K562 (cell line): ENCODE data around the gene RAI14. TPM values are rescaled to one million over a fixed set of nuclear protein-coding genes. Genes with fewer than 3 reads are reported as not detected.

Source experiments
- BACH1 ChIP-seq: fragments of 200-800 bp; sonication (Bioruptor generic); IDR thresholded peaks from 2 replicates; pipeline ENCODE4 v1.6.1; 2016; ENCODE audit warnings: missing genetic modification characterization, missing compliant biosample characterization
- HMGN3 ChIP-seq: IDR thresholded peaks from 2 replicates; pipeline ENCODE4 v1.6.1; 2011; ENCODE audit warnings: borderline replicate concordance, low read depth, mild to moderate bottlenecking, mixed read lengths, low read length; ENCODE audit not compliant: insufficient read length; ENCODE audit errors: extremely low read depth
- MAFF ChIP-seq: IDR thresholded peaks from 2 replicates; pipeline ENCODE4 v1.6.1; 2012; ENCODE audit warnings: low read length, improper control_type of control experiment
- NR1H2 ChIP-seq: sonication (generic); formaldehyde crosslinking; IDR thresholded peaks from 2 replicates; pipeline ENCODE4 v1.4.0; 2020; ENCODE audit warnings: mild to moderate bottlenecking, missing genetic modification reagents
- NRF1 ChIP-seq, 2 experiments: fragments of 450-650 bp; IDR thresholded peaks in 1 of 2; conservative IDR thresholded peaks in 1 of 2; 2 replicates each; pipeline ENCODE4 v1.6.1; 2014; ENCODE audit warnings: mild to moderate bottlenecking in 2 of 2
- PHTF2 ChIP-seq: fragments of 250-450 bp; sonication (Bioruptor Pico); IDR thresholded peaks from 2 replicates; pipeline ENCODE4 v1.5.0; 2021; ENCODE audit warnings: mild to moderate bottlenecking
- PRDM10 ChIP-seq: fragments of 450-650 bp; IDR thresholded peaks from 2 replicates; pipeline ENCODE4 v1.6.1; 2018; ENCODE audit not compliant: partially characterized antibody
- PRPF4 ChIP-seq: fragments of 200-400 bp; formaldehyde crosslinking; IDR thresholded peaks from one replicate; pipeline ENCODE4 v1.6.1; 2017; ENCODE audit warnings: low read length, low read depth, mild to moderate bottlenecking; ENCODE audit not compliant: insufficient read depth, poor library complexity, severe bottlenecking
- SRSF1 ChIP-seq: fragments of 200-400 bp; formaldehyde crosslinking; IDR thresholded peaks from 2 replicates; pipeline ENCODE4 v1.6.1; 2017; ENCODE audit warnings: mild to moderate bottlenecking, low read depth, low read length, moderate library complexity
- TRIM28 ChIP-seq: fragments of 450-650 bp; IDR thresholded peaks from 2 replicates; pipeline ENCODE4 v1.6.1; 2017
- UBTF ChIP-seq, 2 experiments: IDR thresholded peaks; 2 replicates each; pipeline ENCODE4 v1.6.1; 2012; ENCODE audit warnings: improper control_type of control experiment in 2 of 2, low read depth in 2 of 2, low read length in 2 of 2, borderline replicate concordance in 1 of 2
- ZNF134 ChIP-seq: fragments of 250-450 bp; sonication (Bioruptor Pico); conservative IDR thresholded peaks from 2 replicates; pipeline ENCODE4 v1.4.0; 2020
- ZNF280A ChIP-seq: fragments of 450-650 bp; IDR thresholded peaks from 2 replicates; pipeline ENCODE4 v1.6.1; 2018; ENCODE audit warnings: mild to moderate bottlenecking, low read depth; ENCODE audit not compliant: partially characterized antibody
- ZNF592 ChIP-seq: fragments of 450-650 bp; IDR thresholded peaks from 2 replicates; pipeline ENCODE4 v1.6.1; 2017; ENCODE audit warnings: antibody characterized with exemption, mild to moderate bottlenecking
- ZNF695 ChIP-seq: fragments of 450-650 bp; formaldehyde crosslinking; IDR thresholded peaks from 2 replicates; pipeline ENCODE4 v1.4.0; 2020; ENCODE audit warnings: mild to moderate bottlenecking, moderate library complexity
- polyA plus RNA-seq, 8 experiments: library from polyadenylated mRNA; depleted of rRNA in 4 of 8; stranded (reverse) in 5 of 8; unstranded in 3 of 8; fragments of >200 nt; fragmentation: Nextera tagmentation in 2 of 8; fragmentation: Illumina TruSeq in 1 of 8; extraction: Ambion mirVana in 2 of 8; extraction: Trizol in 1 of 8; gene quantifications; 2 replicates each; pipeline versions ENCODE4 v1.2.1 to v1.2.3, GENCODE V29; 2011 to 2014; ENCODE audit warnings: inconsistent platforms in 1 of 8, missing spikeins in 1 of 8
- total RNA-seq, 7 experiments: library from RNA; depleted of rRNA in 6 of 7; stranded (reverse); fragments of >200 nt in 6 of 7; fragmentation: Illumina TruSeq in 2 of 7; extraction: Trizol in 2 of 7; gene quantifications; 2 replicates each; pipeline versions ENCODE4 v1.2.1 to v1.2.3, GENCODE V29; 2011 to 2021; ENCODE audit warnings: low replicate concordance in 1 of 7

The RAI14 gene
- total and polyA plus RNA-seq, 9 of the 15 experiments (the other 6 are each of a cell fraction or from before 2014, with no cell fraction given) = 11.3 to 82.5 (median 34.8) TPM

- TF ChIP-seq UBTF (IDR thresholded peaks at IDR 0.05; ENCODE audit: borderline replicate concordance in 1 of 2, low read depth in 2 of 2, low read length in 2 of 2) (no peak), ZNF280A (no peak), NR1H2 (CRISPR knock-in tag) (no peak), ZNF592 (no peak), PRPF4 (no peak), SRSF1 (no peak), ZNF134 (CRISPR knock-in tag) (no peak), MAFF (no peak), PHTF2 (CRISPR knock-in tag) (no peak), PRDM10 (peak; percentile 85), TRIM28 (no peak), ZNF695 (CRISPR knock-in tag) (no peak), NRF1 (conservative IDR thresholded peaks at IDR 0.05 in 1 of 2, IDR thresholded peaks at IDR 0.05 in 1 of 2) (peak; percentile 85 to 87), HMGN3 (no peak), BACH1 (tag) (no peak)
Measured at GRCh38 chr5:34655354-34655991, 655 bp upstream of the RAI14 start (continued).
